Lower leg skin (tissue), 4 donors: ENCODE measurements around the gene GAGE12E. TPM values are rescaled to one million over a fixed set of nuclear protein-coding genes. Genes with fewer than 3 reads are reported as not detected.

ENCODE experiments used
- total RNA-seq, 4 donors: library from RNA; depleted of rRNA; stranded (reverse); fragments of >200 nt; gene quantifications; one replicate each; pipeline ENCODE4 v1.1.0, GENCODE V29; 2016

Gene GAGE12E
- total RNA-seq, 4 donors from 2014 or later: not detected

Other genes starting within 250 kb of the GAGE12E start
- not detected for gene GAGE10, start 247.6 kb upstream of the GAGE12E start, total RNA-seq
- not detected for gene GAGE12J, start 229.3 kb upstream of the GAGE12E start, total RNA-seq
- not detected for gene GAGE13, start 219.7 kb upstream of the GAGE12E start, total RNA-seq
- not detected for gene GAGE12C, start 19.1 kb upstream of the GAGE12E start, total RNA-seq
- not detected for gene GAGE12D, start 9.6 kb upstream of the GAGE12E start, total RNA-seq
- not detected for gene GAGE12F, start 9.6 kb downstream of the GAGE12E start, total RNA-seq
- not detected for gene GAGE12G, start 19.1 kb downstream of the GAGE12E start, total RNA-seq
- not detected for gene GAGE12H, start 28.7 kb downstream of the GAGE12E start, total RNA-seq
- gene GAGE2A, start 38.2 kb downstream of the GAGE12E start, total RNA-seq: not detected
- gene GAGE1, start 47.7 kb downstream of the GAGE12E start, total RNA-seq: not detected
- not detected for gene PAGE1, start 144.7 kb downstream of the GAGE12E start, total RNA-seq